Stimulated activated CD4-positive, alpha-beta T cell treated with anti-CD3 and anti-CD28 coated beads, Interleukin-2, amount 100 ng/mL, for 48 hours (primary cell): ENCODE measurements around the gene UST.
"Not testable (repeated sequence)": the region's sequence is repeated elsewhere in the genome, so short reads cannot be mapped to it uniquely, and the experiment has no call there.

Experiments used
- DNase-seq, 2 donors: peaks; one replicate each; pipeline ENCODE4 v3.0.0-alpha.2; 2020

Gene UST

GRCh38 chr6:148912252-148912651 lies 165.4 kb downstream of the UST start:
- DNase-seq: no peak

GRCh38 chr6:148915810-148916209 lies 169.0 kb downstream of the UST start:
- DNase-seq: no peak

DNA sequence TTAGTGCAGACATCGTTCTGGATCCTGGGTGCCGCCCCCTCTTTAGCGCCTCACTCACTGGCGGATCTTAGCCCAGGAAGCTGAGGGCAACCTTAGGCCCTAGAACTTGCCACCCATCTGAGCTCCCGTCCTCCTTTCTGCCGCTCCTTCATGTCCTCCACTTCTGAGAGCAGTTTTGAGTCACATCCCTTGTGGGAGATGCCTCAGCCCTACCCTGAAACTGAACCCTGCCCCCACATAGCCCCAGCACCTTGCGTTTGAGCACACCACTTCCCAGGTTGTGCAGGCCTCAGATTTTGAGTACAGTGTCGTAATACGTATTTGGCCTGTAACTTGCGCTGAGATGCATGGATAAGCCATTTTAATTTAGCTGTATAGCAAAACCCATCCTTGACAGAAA lies 169.7 kb downstream of the UST start:
- not testable (repeated sequence) for DNase-seq

- no peak for DNase-seq
These were observed 177.6 kb downstream of the UST start for GRCh38 chr6:148924226-148925012.

- no peak for DNase-seq
These were observed 178.9 kb downstream of the UST start for GRCh38 chr6:148925701-148926100.

DNA sequence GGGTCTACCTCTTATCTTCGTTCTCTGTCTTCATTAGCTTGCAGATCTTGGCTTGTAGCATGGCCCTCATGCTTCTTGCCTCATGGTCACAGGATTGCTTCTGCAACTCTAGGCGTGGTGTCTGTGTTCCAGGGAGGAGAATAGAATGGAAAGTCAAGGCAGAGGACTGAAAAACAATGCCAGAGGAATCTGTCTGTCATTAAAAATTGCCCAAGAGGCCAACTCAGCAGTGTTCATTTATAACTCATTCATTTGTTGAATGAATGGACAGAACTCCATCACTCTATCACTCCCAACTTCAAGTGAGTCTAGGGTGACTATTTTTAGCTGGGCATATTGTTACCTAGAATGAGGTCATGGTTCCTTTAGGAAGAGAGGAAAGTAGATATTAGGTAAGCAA lies 179.6 kb downstream of the UST start:
- DNase-seq: no peak

DNA sequence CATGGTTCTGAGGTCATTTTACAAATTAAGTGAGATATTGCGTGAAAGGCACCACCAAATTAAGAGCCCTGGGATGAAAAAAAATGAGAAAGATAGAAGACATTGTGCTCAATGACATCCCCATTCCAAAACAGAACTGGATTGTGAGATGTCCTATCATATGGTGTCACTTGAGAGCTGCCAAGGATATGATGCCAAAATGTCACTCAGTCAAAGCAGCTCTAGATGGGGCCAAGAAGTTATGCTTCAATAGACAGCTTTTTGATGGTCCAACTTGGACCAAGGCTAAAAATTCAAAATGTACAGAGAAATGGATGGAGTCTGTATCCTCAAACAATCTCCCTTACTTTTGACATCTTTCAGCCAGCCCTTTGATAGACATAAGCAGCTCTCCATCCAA lies 180.8 kb downstream of the UST start:
- DNase-seq: no peak

DNA sequence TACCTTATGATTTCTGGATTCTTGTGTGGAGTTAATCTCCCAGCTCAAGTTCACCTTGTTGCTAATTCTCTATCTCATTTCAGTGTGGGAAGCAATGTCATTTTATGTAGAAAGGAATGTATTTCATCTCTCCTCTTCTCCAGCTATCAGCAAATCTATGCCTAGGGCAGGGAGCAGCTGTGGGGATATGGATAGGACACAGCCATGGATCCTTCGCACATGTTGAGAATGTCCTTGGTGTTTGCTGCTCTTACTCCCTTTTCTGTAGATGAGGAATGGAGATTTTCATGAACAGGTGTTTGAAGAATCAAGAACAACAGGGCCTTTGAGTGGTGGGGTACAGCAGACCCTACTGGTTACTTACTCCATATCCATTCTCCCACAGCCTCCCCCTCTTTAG lies 182.0 kb downstream of the UST start:
- no peak for DNase-seq

- no peak for DNase-seq
These were observed 185.4 kb downstream of the UST start for GRCh38 chr6:148932208-148932607.

DNA sequence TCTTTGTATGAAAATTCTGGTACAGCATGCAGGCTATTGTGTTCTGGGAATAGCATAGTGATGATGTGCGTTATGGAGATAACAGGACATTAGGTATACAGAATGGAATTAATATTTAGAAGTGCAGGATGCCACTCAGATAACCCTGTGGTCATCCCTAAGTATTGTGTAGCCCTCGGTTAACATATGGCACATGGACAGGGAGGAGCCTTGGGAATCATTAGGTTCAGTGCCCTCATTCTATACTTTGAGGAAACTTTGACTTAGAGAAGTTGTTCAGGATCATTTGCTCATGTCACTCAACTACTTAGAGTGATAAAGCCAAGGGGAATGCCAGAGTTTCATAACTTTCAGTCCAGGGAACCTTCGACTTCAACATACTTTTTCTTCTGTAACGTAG lies 185.9 kb downstream of the UST start:
- DNase-seq: no peak

DNA sequence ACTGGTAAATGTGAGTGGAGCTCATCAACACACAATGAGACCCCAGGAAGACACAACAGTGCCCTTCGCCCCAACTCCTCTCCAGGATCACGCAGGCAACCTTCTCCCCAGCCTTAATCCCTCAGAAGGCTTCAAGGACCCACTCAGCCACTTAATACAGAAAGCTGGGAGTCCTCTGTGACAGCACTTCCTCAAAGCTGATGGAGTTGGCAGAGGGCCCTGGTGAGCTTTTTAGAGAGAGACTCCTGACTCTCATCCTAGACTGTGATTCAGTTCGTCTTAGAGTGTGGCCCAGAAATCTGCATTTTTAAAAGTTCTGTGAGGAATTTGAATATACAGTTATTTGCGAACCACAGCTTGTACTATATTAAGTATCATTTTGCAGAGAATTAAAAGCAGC lies 187.7 kb downstream of the UST start:
- no peak for DNase-seq

DNA sequence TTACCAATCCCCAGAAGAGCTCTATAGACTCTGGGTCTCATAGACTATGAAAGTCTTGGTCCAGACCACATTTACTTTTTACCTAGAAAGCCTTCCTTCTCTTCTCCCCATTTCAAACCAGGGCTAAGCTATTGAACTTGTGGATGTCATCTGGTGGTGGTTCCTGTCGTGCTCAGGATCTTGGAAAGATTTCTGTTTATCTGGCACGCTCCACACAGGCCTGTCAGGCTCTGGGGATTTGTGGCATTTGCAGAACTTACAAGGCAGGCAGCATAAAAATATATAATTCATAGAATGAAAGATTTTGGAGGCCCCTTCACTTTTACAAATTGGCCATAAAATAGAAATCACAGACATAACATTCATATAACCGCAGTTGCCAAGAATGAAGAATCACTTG lies 188.1 kb downstream of the UST start:
- DNase-seq: no peak

DNA sequence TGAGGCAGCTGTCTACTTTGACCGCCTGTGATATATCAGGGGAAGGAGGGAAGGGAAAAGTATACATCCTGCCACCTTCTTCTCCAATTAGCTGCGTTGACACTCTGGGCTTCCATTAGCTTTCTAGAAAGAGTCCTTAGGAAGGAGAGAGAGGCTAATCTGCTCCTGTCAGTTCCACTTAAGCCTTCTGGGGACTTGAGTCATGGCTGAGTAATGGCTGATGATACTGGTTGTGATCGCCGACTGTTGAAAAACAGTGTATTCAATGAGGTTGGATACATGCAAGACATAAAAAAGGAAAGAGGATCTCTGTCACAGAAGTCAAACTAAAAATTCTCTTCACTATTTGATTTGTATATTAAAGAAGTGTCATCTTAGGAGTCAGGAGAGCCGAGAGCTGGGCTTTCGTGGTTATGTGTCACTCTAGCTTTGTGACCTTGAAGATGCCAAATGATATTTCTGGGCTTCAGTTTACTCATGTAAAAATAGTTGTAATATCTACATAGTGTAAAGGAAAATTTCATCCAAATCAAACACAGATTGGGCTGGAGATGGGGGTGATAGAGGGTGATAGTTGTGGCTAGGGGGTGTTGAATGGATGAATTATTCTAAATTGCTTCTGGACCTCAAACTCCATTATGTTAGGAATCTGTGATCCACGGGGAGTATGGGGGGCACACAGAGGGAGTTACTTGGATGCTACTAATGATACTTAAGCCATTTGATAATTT lies 189.0 kb downstream of the UST start:
- DNase-seq: no peak

- DNase-seq: no peak
These were observed 196.6 kb downstream of the UST start for GRCh38 chr6:148943451-148943850.

- no peak for DNase-seq
These were observed 197.8 kb downstream of the UST start for GRCh38 chr6:148944608-148945007.

DNA sequence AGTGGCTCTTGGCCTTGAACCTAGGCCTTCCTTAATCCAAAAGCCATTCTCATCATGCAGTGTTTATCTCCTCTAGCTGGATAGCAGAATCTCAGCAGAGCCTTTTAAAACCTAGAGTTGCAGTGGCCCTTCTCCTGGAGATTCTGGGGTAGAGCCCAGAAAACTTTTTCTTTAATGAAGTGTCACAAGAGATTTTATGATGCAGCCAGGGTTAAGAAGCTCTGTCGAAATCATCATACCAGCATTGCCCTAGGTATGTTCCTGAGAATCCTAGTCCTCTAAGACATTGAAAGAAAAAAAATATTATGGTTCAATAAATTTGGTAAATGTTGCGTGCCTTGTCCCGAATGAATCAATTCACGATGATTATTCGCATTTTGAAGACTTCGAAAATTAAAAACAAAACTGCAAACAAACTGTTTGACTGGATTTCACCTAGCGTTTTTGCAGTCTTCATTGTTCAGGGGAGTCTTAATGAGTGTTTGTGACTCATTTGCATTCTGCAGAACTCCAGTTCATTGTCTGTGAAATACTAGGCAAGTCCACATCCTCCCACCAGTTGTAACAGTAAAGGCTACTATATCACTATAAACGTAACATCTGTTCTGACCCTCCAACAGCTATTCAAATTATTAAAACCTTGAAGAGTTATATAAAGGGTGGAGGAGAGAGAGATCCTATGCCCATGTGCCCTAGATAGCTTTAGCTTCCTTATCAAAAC lies 198.6 kb downstream of the UST start:
- DNase-seq: no peak

- DNase-seq: peak; percentile 77 to 83
These were observed 201.0 kb downstream of the UST start for GRCh38 chr6:148947621-148948444.

- no peak for DNase-seq
These were observed 204.8 kb downstream of the UST start for GRCh38 chr6:148951662-148952061.

DNA sequence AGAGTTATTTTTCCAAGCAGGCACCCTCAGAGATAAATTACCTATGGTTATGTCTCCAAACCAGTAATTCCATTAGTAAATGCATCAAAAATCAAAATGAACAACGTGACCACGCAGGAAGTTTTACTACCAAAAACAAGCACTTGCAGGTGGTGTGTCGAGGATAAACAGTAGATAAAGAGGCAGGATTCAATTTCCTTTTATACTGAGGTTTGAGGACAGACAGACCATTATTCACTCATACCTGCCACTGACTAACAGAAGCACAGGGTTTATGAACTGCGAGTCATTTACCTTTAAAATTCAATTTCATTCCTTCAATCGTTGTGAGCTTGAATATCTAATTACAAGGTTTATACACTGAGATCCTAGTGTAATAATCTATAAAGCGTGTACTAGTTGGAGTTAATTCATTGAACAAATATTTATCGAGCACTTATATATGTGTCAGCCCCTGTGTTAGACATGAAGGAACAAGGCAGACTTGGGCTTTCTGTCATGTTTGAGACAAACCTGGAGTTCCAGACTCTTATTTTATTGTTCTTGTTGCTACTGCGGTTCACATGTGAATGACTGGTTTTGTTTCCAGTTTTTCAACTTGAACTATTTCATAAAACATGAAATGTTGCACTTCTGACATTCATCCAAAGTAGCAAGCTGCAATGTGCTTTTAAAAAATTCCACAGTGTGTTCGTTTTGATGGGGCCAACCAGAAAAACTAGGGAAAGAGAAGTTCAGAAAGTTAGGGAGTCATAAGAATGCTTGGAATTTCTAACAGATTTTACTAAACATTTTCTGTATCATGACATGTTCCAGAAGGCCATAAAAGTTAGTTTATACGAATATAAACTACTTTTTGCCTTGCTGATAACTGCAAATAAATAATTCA lies 205.6 kb downstream of the UST start:
- DNase-seq: no peak

DNA sequence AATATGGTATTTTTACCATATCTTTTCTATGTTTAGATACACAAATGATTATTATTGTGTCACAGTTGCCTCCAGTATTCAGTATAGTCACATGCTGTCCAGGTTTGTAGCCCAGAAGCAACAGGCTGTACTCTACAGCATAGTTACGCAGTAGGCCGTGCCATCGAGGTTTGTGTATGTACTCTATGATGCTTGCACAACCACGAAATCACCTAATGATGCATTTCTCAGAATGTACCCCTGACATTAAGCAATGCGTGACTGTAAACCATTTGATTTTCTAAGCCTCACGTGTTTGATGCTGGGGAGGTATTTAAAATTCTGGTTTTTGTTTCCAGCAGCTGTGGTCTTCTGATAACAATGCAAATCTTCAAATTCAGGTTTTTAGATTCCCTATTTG lies 207.6 kb downstream of the UST start:
- no peak for DNase-seq

GRCh38 chr6:148954934-148955333 lies 208.1 kb downstream of the UST start:
- no peak for DNase-seq

DNA sequence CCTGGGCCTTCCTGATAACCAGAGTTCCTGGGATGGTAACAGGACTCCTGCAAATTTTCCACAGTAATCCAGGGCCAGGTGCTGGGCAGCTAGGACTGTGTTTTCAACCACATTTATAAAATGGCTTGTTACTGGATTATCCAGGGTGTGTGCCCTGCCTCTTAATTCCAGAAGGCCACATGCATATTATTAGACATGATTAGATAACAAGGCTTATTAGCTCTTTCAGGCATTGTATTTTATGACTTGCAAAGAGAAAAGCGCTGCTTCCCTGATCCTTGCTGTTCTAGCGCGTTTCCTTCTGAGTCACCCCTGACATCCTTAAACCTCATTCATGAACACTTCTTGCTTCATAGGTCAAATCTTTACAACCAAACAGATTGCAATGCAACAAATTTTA lies 208.6 kb downstream of the UST start:
- DNase-seq: no peak
